ENCODE data around the gene CHRNA10.

GRCh38 chr11:3664032-3664630 lies 7.1 kb downstream of the CHRNA10 start:
- TF ChIP-seq CTCF (conservative IDR thresholded peaks at IDR 0.05 in 1 of 2, IDR thresholded peaks at IDR 0.05 in 1 of 2; ENCODE audit: extremely low read depth in 1 of 2, insufficient read depth in 1 of 2, low read depth in 1 of 2, low read length in 2 of 2) (no peak), EZH2 (IDR thresholded peaks at IDR 0.05; ENCODE audit: borderline replicate concordance, low read length) (no peak)

Data from mammary epithelial cell (primary cell).